SK-N-SH treated with all-trans-retinoic acid at 6 μM for 48 hours (cell line): Measurements from ENCODE around the gene GPR85.

Source experiments
- ATAC-seq: fragments of 200-7000 bp; cut with Tn5 transposase; 3 replicates; pipeline ENCODE4 v1.9.1; 2020; ENCODE audit warnings: mild to moderate bottlenecking, moderate library complexity
- ARNTL ChIP-seq: fragments of 450-650 bp; formaldehyde crosslinking; IDR thresholded peaks from 2 replicates; pipeline ENCODE4 v1.5.0; 2020; ENCODE audit warnings: low read depth, mild to moderate bottlenecking, moderate library complexity, borderline replicate concordance
- CSRNP3 ChIP-seq: fragments of 250-450 bp; sonication (Bioruptor Pico); IDR thresholded peaks from 2 replicates; pipeline ENCODE4 v1.5.1; 2021; ENCODE audit warnings: mild to moderate bottlenecking, moderate library complexity
- ESRRG ChIP-seq: fragments of 250-450 bp; sonication (Bioruptor Pico); IDR thresholded peaks from 2 replicates; pipeline ENCODE4 v1.6.1; 2021; ENCODE audit warnings: mild to moderate bottlenecking
- GLIS3 ChIP-seq: fragments of 250-450 bp; sonication (Bioruptor Pico); IDR thresholded peaks from 2 replicates; pipeline ENCODE4 v1.5.0; 2020; ENCODE audit warnings: mild to moderate bottlenecking, moderate library complexity
- ISL1 ChIP-seq: fragments of 250-450 bp; sonication (Bioruptor Pico); IDR thresholded peaks from 2 replicates; pipeline ENCODE4 v2.1.2; 2022; ENCODE audit warnings: mild to moderate bottlenecking, moderate library complexity
- OSR1 ChIP-seq: fragments of 250-450 bp; sonication (Bioruptor Pico); IDR thresholded peaks from 2 replicates; pipeline ENCODE4 v1.8.0; 2022; ENCODE audit warnings: moderate library complexity, mild to moderate bottlenecking, inconsistent platforms
- PATZ1 ChIP-seq: fragments of 250-450 bp; sonication (Bioruptor Pico); IDR thresholded peaks from 2 replicates; pipeline ENCODE4 v1.8.0; 2020; ENCODE audit warnings: mild to moderate bottlenecking, moderate library complexity, borderline replicate concordance
- PPARA ChIP-seq: fragments of 250-450 bp; sonication (Bioruptor Pico); IDR thresholded peaks from 2 replicates; pipeline ENCODE4 v1.5.0; 2020; ENCODE audit warnings: mild to moderate bottlenecking, borderline replicate concordance
- RARB ChIP-seq: fragments of 250-450 bp; sonication (Bioruptor Pico); IDR thresholded peaks from 2 replicates; pipeline ENCODE4 v1.8.0; 2021; ENCODE audit warnings: mild to moderate bottlenecking, moderate library complexity
- SNAI2 ChIP-seq: fragments of 250-450 bp; sonication (Bioruptor Pico); IDR thresholded peaks from 2 replicates; pipeline ENCODE4 v1.5.0; 2020; ENCODE audit warnings: mild to moderate bottlenecking, moderate library complexity
- TCF4 ChIP-seq: fragments of 250-450 bp; sonication (Bioruptor Pico); IDR thresholded peaks from 2 replicates; pipeline ENCODE4 v1.8.0; 2021; ENCODE audit warnings: mild to moderate bottlenecking, moderate library complexity, borderline replicate concordance
- TOX ChIP-seq: fragments of 250-450 bp; sonication (Bioruptor Pico); IDR thresholded peaks from 2 replicates; pipeline ENCODE4 v1.8.0; 2021; ENCODE audit warnings: mild to moderate bottlenecking, moderate library complexity, borderline replicate concordance
- ZC3H10 ChIP-seq: fragments of 250-450 bp; sonication (Bioruptor Pico); IDR thresholded peaks from 2 replicates; pipeline ENCODE4 v1.5.1; 2021; ENCODE audit warnings: mild to moderate bottlenecking, moderate library complexity
- ZFP30 ChIP-seq: fragments of 450-650 bp; formaldehyde crosslinking; IDR thresholded peaks from 2 replicates; pipeline ENCODE4 v1.5.0; 2022; ENCODE audit warnings: mild to moderate bottlenecking, moderate library complexity
- ZNF565 ChIP-seq: fragments of 450-650 bp; formaldehyde crosslinking; conservative IDR thresholded peaks from 2 replicates; pipeline ENCODE4 v1.5.0; 2020; ENCODE audit warnings: low read depth, mild to moderate bottlenecking, moderate library complexity
- ZNF70 ChIP-seq: fragments of 450-650 bp; formaldehyde crosslinking; IDR thresholded peaks from 2 replicates; pipeline ENCODE4 v1.5.0; 2020; ENCODE audit warnings: mild to moderate bottlenecking, moderate library complexity
- ZNF8 ChIP-seq: fragments of 450-650 bp; formaldehyde crosslinking; IDR thresholded peaks from 2 replicates; pipeline ENCODE4 v1.5.0; 2020; ENCODE audit warnings: mild to moderate bottlenecking, moderate library complexity
- TF ChIP-seq, protein P1 (sequence below): fragments of 250-450 bp; sonication (Bioruptor Pico); IDR thresholded peaks from 2 replicates; pipeline ENCODE4 v1.8.0; 2021; ENCODE audit warnings: low read depth, mild to moderate bottlenecking, moderate library complexity, borderline replicate concordance
- TF ChIP-seq, protein P2 (sequence below): fragments of 250-450 bp; sonication (Bioruptor Pico); IDR thresholded peaks from 2 replicates; pipeline ENCODE4 v1.5.0; 2020; ENCODE audit warnings: mild to moderate bottlenecking, moderate library complexity

Gene GPR85

GRCh38 chr7:113071465-113071864 lies 15.2 kb downstream of the GPR85 start:
- no peak for ATAC-seq
- no peak for TF ChIP-seq ZNF8 (CRISPR knock-in tag)
- no peak for TF ChIP-seq CSRNP3 (CRISPR knock-in tag)
- TF ChIP-seq PATZ1 (CRISPR knock-in tag), result no peak
- no peak for TF ChIP-seq TCF4 (CRISPR knock-in tag)
- no peak for TF ChIP-seq TOX (CRISPR knock-in tag)
- no peak for TF ChIP-seq ZNF565
- TF ChIP-seq ESRRG (CRISPR knock-in tag), result no peak

- TF ChIP-seq PPARA (CRISPR knock-in tag) (no peak), ZFP30 (CRISPR knock-in tag) (no peak), OSR1 (CRISPR knock-in tag) (no peak), ESRRG (CRISPR knock-in tag) (no peak), TOX (CRISPR knock-in tag) (no peak), CSRNP3 (CRISPR knock-in tag) (no peak), ISL1 (CRISPR knock-in tag) (no peak), SNAI2 (CRISPR knock-in tag) (no peak), ZNF565 (no peak), ARNTL (CRISPR knock-in tag) (no peak), ZNF8 (CRISPR knock-in tag) (no peak), PATZ1 (CRISPR knock-in tag) (no peak), RARB (no peak), TCF4 (CRISPR knock-in tag) (no peak), ZNF70 (no peak), GLIS3 (CRISPR knock-in tag) (no peak)
- TF ChIP-seq, protein P1, sequence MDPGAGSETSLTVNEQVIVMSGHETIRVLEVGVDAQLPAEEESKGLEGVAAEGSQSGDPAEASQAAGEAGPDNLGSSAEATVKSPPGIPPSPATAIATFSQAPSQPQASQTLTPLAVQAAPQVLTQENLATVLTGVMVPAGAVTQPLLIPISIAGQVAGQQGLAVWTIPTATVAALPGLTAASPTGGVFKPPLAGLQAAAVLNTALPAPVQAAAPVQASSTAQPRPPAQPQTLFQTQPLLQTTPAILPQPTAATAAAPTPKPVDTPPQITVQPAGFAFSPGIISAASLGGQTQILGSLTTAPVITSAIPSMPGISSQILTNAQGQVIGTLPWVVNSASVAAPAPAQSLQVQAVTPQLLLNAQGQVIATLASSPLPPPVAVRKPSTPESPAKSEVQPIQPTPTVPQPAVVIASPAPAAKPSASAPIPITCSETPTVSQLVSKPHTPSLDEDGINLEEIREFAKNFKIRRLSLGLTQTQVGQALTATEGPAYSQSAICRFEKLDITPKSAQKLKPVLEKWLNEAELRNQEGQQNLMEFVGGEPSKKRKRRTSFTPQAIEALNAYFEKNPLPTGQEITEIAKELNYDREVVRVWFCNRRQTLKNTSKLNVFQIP (CRISPR knock-in tag), result no peak
- TF ChIP-seq, protein P2, sequence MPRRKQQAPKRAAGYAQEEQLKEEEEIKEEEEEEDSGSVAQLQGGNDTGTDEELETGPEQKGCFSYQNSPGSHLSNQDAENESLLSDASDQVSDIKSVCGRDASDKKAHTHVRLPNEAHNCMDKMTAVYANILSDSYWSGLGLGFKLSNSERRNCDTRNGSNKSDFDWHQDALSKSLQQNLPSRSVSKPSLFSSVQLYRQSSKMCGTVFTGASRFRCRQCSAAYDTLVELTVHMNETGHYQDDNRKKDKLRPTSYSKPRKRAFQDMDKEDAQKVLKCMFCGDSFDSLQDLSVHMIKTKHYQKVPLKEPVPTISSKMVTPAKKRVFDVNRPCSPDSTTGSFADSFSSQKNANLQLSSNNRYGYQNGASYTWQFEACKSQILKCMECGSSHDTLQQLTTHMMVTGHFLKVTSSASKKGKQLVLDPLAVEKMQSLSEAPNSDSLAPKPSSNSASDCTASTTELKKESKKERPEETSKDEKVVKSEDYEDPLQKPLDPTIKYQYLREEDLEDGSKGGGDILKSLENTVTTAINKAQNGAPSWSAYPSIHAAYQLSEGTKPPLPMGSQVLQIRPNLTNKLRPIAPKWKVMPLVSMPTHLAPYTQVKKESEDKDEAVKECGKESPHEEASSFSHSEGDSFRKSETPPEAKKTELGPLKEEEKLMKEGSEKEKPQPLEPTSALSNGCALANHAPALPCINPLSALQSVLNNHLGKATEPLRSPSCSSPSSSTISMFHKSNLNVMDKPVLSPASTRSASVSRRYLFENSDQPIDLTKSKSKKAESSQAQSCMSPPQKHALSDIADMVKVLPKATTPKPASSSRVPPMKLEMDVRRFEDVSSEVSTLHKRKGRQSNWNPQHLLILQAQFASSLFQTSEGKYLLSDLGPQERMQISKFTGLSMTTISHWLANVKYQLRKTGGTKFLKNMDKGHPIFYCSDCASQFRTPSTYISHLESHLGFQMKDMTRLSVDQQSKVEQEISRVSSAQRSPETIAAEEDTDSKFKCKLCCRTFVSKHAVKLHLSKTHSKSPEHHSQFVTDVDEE (CRISPR knock-in tag), result no peak
- no peak for ATAC-seq
Observed at GRCh38 chr7:113062499-113062898, 24.1 kb downstream of the GPR85 start.

- no peak for ATAC-seq
- no peak for TF ChIP-seq OSR1 (CRISPR knock-in tag)
- TF ChIP-seq ISL1 (CRISPR knock-in tag), result no peak
- TF ChIP-seq TCF4 (CRISPR knock-in tag), result no peak
- no peak for TF ChIP-seq ESRRG (CRISPR knock-in tag)
- no peak for TF ChIP-seq PPARA (CRISPR knock-in tag)
- no peak for TF ChIP-seq PATZ1 (CRISPR knock-in tag)
- no peak for TF ChIP-seq ZC3H10 (CRISPR knock-in tag)
- TF ChIP-seq CSRNP3 (CRISPR knock-in tag), result no peak
Observed at GRCh38 chr7:113060100-113060499, 26.5 kb downstream of the GPR85 start.
